HG03159 (cell line): ENCODE measurements around the gene NOSIP.
A peak's percentile ranks its signal among the peaks of the same experiment; 100 is the strongest.

ENCODE experiments used
- ATAC-seq: cut with Tn5 transposase; IDR thresholded peaks from one replicate; pipeline ENCODE4 v1.9.1; 2021; ENCODE audit warnings: mild to moderate bottlenecking, moderate library complexity; ENCODE audit not compliant: unreplicated experiment

The NOSIP gene

DNA sequence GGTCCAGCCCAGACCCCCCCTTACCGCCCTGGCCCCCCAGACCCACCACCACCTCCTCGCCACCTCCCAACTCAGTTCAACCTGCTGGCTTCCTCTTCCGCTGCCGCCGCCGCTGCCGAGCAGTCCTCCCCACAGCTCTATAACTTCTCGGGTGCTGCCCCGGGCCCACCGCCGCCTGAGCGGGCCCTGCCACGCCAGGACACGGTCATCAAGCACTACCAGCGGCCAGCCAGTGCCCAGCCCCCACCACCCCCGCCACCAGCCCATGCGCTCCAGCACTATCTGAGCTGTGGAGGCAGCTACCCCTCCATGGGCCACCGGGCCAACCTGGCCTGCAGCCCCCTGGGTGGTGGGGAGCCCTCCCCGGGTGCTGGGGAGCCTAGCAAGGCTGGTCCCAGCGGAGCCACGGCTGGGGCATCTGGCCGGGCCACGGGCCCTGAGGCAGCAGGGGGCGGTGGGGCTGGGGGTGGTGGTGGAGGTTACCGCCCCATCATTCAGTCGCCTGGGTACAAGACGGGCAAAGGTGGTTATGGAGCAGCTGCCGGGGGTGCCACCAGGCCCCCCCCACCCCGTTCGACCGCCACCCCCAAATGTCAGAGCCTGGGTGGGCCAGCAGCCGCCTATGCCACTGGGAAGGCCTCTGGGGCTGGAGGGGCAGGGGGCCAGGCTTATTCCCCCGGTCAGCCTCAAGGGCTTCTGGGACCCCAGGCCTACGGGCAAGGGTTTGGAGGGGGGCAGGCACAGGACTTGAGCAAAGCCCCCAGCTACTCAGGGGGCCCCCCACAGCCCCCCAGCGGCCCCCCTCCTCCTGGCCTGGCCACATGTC lies 14.8 kb upstream of the NOSIP start:
- ATAC-seq = no peak

DNA sequence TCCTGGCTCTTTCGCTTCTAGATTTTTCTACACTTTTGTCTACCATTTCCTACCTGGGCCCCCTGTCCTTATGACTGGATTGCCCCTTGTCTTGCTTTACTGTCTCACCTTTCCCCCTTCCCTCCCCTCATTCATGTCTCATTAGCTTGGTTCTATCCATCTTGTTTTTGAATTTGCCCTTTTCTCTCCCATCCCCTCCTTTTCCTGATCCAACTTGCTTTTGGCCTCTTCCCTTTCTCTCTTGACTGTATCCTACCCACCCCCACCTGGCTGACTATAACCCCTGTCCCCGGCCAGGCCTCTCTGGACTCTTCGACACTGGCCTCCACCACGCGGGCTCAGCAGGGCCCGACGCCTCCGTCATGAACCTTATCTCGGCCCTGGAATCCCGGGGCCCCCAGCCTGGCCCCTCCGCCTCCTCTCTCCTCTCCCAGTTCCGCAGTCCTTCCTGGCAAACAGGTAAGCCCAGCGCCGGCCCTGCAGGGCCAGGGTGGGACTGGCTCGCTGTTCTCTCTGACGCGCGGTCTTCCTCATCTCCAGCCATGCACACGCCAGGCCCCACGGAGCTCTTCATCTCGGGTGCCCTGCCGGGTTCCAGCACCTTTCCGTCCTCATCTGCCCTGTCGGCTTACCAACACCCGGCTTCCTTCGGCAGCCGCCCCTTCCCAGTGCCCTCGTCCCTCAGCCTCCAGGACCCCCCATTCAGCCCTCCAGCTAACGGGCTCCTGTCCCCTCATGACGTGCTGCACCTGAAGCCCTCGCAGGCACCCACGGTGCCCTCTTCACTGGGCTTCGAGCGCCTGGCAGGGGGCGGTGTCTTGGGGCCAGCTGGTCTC lies 14.0 kb upstream of the NOSIP start:
- no peak for ATAC-seq

DNA sequence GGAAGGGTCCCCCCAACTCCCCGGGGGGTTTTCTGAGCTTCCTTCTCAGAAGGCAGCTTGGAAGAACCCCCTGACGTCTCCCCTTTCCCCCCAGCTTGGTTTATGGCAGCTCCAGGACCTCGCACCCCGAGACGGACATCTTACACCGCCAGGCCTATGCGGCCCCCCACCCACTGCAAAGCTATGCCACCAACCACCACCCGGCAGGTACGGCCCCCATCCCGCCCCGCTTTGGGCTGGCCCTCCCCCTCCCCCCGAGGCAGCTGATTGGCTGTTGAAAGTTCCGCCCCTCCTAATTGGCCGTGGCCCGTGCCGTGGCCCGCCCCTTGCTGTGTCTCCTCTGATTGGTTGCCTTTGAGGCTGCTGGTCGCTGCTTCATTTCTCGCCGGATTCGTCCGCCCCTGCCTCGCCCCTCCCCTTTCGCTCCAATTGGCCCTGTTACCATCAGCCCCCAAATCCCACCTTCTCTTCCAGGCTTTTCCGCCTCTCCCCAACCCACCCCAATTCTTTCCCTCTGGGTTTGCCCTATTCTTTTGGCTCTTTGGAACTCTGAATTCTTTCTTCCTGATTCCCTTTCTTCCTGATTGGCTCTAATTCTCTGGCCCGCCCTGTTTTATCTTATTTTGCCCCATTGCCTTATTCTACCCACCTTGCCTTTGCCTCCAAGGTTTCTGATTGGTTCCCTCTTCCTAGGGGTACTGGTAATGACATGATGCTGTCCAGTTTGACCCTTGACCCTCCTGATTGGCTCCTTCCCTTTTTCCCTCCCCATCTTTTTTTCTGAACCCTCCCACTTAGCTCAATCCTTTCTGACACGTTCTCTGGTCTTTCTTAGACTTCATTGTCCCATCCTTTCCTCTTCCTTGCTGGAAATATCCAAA lies 13.1 kb upstream of the NOSIP start:
- peak; percentile 42 for ATAC-seq

DNA sequence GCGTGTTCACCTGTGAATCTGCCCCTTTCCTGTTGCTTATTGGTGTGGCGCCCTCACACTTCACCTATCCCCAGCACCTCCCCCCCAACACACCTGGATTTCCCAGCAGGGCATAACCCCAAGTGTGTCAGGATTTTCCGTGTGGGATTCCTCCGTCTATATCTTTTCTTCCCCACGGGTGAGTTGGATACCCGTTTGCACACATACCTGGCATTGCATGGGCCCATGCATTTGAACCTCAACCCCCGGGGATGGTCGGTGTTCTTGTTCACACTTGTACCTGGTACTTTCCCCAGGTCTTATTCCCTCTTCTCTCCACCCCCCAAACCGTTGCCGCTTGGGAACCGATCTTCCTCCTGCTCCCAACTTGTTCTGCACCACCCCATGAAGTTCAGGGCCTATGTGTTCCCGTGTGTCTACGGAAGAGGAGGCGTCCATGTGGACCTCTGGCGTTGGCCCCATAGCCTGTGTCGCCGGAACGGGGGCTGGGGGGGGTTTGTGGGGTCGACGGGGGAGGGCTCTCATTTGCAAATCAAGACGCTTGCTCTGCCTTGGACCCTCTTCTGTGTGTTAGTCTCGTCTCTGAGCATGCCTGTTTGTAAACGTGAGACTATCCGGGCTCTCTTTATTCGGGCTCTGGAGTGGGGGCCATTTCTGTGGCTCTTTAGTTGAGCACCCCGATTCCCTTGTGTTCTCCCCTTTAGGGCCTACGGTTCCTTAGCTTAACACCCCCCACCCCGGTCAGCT lies 12.3 kb upstream of the NOSIP start:
- ATAC-seq = no peak

DNA sequence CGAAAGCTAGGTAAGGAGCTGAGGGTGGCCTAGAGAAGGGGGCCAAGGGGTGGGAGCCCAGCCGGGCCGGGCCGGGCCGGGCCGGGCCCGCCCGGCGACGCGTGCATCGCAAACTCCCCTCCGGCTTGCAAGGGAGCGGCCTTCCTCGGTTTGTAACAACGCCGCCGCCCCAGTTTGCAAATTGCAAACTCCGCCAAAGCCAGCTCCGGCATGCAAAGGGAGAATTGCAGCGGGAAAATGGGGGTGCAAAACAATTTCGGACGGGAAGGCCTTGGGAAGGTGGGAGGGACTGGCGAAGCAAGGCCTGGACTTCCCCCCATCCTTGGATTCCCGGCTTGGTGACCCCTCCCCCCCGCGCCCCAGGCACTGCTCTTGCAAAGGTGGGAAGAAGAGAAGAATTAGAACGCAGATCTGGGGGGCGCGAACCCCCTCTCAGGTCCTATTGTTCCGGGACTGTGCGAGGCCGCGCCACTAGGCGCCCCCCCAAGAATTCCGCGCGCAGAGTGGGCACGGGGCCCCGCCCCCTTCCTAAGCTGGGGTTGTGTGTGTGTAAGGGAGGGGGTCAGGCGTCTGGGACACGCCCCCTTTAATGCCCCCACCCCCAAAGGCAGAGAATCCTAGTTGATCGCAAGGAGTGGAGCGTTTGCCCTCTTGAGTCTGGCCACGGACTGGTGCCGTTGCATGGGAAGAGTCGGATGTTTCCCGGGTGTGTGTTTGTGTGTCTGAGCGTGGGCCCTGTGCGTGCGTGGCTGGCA lies 11.6 kb upstream of the NOSIP start:
- ATAC-seq = no peak

DNA sequence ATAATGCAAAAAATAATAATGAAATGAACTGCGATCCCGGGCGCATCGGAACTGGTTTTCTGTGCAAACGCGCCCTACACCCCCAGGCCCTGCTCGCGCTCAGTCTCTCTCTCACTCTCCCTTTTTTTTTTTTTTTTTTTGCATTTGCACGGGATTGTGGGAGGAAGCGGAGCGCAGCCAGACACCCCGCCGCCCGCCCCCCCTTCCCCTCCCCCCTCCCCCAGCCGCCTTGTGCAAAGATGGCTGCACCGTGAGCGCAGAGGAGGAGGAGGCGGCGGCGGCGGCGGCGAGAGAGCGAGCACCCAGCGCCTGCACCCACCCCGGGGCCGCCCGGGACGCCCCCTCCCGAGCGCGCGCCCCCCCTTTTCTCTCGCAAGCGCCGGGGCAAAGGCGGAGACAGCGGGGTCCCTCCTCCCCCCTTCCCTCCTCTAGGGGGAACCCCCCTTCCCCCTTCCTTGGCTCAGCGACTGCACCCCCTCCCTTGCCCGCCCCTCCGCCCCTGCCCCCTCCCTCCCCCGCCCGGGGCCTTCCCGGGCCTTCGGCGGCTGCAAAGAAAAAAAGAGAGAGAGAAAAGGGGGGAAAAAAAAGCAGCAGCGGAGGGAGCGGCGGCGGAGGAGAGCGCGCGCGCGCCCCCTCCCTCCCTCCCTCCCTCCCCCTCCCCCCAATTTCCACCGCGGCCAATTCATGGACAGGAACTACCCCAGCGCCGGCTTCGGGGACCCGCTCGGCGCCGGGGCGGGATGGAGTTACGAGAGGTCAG lies 10.8 kb upstream of the NOSIP start, which contains the start of gene PRR12:
Gene PRR12 (plus strand): TSS at position 212 of the 760 bp plus-strand sequence. CDS start 473 bp downstream, at position 685.
- ATAC-seq = no peak

DNA sequence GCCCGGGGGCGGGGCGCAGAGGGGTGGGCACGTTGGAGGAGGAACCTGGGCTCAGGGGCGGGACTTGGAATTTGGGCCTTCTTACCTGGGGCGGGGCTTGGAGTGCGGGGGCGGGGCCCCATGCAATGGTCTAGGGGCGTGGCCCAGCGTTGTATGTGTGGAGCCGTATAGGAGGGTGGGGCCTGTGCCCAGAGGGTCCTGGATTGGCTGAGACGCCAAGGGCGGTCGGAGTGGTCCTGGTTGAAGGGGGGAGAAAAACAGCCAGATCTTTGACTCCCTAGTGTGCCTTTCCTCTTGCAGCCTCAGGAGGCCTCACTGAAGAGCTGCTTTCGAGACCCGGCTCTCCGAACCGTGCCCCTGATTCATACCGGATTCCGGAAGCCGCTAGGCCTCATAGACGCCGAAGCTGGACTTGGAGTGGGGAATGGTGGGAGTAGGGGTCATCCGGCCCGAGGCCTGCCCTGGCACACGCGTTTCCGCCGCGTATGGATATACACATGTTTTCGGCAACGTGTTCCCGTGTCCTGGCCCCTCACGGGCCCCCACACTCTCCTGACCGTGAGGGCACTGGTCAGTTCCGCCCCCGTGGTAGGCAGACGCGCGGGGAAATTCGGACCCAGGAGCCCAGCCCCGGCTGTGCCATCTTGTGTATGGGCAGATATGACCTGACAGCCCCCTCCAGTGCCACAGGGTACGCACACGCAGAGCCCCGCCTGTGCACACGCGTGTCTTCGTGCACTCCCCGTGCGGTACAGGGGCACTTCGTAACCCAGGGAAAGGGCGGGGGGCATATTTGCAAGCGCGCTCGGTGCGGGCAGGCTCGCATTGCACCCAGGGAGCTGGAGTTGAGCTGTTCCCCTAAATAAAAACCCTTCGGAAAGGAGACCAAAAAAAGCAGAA lies 10.0 kb upstream of the NOSIP start:
- peak; percentile 68 for ATAC-seq

DNA sequence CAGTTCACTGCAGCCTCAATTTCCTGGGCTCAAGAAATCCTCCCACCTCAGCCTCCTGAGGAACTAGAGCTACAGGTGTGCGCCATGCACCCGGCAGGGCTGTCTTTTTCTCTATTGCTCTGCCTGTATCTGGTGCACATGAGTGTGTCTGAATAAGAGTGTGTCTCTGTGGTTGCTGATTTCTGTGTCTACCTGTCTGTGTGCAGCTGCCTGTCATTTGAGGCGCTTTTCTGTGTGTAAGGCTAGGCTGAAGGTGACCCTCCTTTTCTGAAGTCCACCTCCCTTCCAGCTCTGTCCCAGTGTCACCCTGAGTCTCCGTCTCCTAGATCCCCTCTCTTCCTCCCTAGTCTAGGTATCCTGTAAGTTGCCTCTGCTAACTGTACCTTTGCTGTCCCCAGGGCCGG lies 9.1 kb upstream of the NOSIP start:
- no peak for ATAC-seq

DNA sequence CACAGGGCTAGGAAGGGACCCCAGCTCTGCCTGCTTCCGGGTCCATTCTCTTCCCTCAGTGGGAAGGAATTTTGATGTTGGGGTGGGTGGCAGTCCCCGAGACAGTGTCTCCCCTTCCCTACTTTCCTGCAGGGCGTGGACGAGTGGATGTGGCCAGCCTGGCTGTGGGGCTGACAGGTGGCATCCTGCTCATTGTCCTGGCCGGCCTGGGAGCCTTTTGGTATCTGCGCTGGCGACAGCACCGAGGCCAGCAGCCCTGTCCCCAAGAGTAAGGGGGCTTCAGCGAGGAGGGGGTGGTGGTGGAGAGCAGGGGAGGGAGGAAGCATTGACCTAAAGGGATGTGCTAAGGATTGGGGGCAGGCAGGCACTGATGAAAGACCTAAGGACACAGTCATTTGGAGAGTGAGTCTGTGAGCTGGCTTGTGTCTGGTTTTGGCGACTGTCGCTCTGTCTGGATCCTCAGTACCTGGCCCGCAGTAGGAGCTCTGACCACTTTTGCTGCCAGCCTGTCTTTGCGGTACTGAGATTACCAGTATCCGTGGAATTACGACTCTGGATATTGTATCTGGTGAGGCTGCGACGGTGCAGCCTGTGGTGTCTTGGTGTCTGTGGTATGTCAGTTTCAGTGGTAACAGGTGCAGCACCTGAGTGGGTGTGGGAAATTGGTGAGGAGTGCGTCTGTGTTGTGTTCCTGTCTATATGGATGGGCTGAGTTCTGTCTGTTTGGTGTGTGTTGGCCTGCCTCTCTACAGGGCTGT lies 8.2 kb upstream of the NOSIP start:
- ATAC-seq = no peak

DNA sequence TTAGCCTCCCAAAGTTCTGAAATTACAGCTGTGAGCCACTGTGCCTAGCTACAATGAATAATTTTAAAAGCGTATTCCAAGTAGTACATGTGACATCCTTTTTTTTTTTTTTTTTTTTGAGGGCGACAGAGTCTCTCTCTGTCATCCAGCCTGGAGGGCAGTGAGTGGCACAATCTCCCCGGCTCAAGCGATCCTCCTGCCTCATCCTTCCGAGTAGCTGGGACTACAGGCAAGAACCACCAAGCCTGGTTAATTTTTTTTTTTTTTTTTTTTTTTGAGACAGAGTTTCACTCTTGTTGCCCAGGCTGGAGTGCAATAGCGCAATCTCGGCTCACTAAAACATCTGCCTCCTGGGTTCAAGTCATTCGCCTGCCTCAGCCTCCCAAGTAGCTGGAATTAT lies 6.9 kb upstream of the NOSIP start:
- no peak for ATAC-seq

DNA sequence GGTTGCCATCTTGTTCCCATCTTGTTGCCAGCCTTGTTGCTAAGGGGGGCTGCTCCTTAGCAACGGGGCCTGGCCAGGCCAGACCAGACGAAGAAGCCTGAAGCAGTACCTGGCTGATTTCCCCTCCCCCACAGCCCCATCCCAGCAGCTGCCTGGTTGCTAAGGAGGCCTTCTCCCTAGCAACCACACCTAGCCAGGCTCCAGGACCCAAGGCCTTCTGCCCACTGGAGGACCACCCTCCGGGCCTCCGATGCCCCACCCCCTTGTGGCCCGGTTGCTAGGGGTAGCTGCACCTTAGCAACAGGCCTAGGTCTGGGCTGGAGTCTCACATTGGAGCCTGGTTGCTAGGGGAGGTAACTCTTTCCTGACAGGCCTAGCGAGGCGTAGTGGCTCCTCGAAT lies 4.7 kb upstream of the NOSIP start:
- no peak for ATAC-seq

DNA sequence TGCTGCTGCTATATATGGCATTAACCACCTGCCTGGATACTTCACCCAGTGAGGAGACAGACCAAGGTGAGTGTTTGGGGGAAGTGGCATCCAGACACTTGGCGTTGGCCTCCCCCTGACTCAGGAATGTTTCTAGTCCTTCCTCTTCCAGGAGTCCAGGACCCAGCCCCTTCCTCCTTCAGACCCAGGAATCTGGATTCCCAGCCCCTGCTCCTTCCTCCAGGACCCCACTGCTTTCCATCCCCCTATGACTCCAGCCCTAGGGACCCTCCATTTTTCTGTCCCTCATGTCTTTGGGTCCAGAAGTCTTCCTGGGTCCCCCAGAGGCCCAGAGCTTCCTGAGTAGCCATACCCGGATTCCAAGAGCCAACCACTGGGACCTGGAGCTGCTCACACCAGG lies 2.9 kb upstream of the NOSIP start:
- ATAC-seq = no peak

DNA sequence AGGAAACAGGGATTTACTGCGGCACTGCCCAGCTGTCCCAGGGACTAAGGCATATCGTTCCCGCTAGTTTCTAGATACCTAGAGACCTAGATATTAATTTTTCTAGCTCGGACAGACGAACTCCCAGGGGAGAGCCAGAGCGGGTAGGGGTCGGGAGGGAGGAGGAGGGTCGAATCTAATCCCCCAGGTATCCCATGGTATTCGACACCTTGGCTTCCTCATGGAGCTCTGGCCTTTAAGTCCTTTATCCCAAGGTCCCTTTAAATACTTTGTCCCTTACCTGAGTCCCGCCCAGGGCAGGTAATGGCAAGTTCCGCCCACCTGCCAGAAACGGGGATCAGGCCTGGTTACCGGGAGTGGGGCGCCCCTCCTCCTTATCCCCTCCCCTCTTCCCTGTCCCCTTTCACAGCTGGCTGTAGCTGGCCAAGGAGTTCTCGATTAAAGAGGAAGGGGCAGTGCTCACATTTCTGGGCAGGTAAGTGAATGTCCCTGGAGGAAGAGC lies 702 bp upstream of the NOSIP start, which contains the start of gene PRRG2:
Gene PRRG2 (plus strand): TSS at position 310 of the 502 bp plus-strand sequence. CDS start 1,904 bp downstream, outside the sequence.
- ATAC-seq = no peak

DNA sequence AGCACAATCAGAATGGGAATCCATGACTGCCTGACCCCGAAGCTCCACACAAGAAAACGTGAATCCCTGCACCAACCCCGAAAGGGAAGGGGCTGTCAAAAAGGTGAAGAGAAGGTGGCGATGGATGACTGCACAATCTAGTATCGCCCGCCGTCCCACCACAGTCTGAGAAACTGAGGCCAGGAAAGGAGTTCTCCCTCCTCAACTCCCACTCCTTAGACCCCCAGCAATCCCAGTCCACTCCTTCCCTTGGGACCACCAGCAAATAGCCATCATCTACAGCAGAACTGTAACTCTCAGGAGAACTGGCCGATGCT lies 451 bp downstream of the NOSIP start:
- no peak for ATAC-seq

DNA sequence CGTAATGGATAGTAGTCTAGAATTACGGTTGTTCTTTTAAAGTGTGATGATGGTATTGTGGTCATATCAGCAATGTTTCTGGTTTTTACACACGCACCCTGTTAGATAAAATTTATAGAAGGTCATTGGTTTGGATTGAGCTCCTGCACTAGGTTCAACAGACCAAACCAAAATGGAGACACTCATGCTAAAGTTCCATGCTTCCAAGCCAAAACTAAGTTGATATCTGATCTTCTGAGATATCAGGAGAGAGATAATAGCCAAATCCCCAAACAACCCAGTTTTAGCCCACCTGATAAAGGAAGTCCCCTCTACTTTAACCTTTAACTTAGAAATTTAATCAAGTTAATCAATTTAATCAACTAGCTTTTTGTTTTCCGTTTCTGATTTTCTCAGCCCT lies 1.2 kb downstream of the NOSIP start:
- ATAC-seq = no peak

DNA sequence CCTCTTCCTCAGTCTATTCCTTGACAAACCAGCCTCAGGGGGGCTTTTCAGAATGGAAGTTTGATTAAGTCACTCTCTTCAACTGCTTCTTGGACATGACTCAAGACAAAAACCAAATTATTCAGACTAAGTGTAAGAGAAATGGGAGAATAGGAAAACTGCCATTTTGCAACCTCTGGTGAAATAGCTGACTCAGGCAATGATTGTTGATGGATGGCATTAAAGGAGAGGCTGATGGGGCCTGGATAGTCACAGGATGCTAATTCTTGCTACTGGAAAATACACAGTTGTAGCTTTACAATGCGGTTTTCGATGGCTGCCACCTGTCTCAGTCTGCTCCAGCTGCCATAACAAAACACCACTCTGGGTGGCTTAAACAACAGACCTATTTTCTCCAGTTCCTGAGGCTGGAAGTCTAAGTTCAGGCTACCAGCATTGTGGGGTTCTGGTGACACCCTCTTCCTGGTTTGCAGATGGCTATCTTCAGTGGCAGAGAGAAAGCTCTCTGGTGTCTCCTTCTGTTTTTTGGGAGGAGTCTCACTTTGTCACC lies 6.1 kb downstream of the NOSIP start:
- no peak for ATAC-seq

DNA sequence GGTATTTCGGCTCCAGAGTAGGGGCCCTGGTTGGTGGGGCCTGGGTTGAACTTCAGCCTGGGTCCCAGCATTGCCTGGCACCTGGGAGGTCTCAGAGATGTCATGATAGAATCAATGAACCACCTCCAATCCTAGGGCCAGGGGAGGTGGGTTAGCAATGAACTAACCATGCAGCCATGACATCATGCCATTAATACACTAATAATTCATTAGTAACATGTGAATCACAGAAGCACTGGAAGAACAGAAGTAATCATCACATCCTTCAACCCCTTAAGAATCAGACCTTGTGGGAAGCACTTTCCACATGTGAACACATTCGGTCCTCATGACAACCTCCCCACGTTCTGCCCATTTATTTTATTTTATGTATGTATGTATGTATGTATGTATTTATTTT lies 6.9 kb downstream of the NOSIP start:
- no peak for ATAC-seq
